Hematopoietic multipotent progenitor cell treated with erythropoietin and hydrocortisone succinate and interleukin-3 and kit ligand, for 6 days (in vitro differentiated cells): ENCODE results near the gene PRKG1.
A peak's percentile ranks its signal among the peaks of the same experiment; 100 is the strongest.

ENCODE experiments used
- DNase-seq: peaks from one replicate; pipeline ENCODE4 v3.0.0-alpha.2; 2015

The PRKG1 gene

GRCh38 chr10:52256832-52257691, 1182.8 kb downstream of the PRKG1 start:
- DNase-seq: peak; percentile 5

- DNase-seq: no peak
Observed at GRCh38 chr10:52257692-52258075, 1183.4 kb downstream of the PRKG1 start.

- DNase-seq: no peak
Observed at GRCh38 chr10:52258799-52259425, 1184.6 kb downstream of the PRKG1 start.

GRCh38 chr10:52259426-52259812, 1185.1 kb downstream of the PRKG1 start:
- no peak for DNase-seq

GRCh38 chr10:52261362-52261761, 1187.1 kb downstream of the PRKG1 start:
- DNase-seq: no peak

- DNase-seq: no peak
Observed at GRCh38 chr10:52265131-52265926, 1191.0 kb downstream of the PRKG1 start.

GRCh38 chr10:52266858-52267257, 1192.6 kb downstream of the PRKG1 start:
- no peak for DNase-seq

GRCh38 chr10:52268790-52269189, 1194.5 kb downstream of the PRKG1 start:
- no peak for DNase-seq

- no peak for DNase-seq
Observed at GRCh38 chr10:52269233-52269632, 1194.9 kb downstream of the PRKG1 start.

GRCh38 chr10:52276163-52276562, 1201.9 kb downstream of the PRKG1 start:
- DNase-seq: no peak

- no peak for DNase-seq
Observed at GRCh38 chr10:52276986-52277385, 1202.7 kb downstream of the PRKG1 start.

- no peak for DNase-seq
Observed at GRCh38 chr10:52279546-52279945, 1205.3 kb downstream of the PRKG1 start.

- no peak for DNase-seq
Observed at GRCh38 chr10:52280051-52280450, 1205.8 kb downstream of the PRKG1 start.

- no peak for DNase-seq
Observed at GRCh38 chr10:52283174-52283573, 1208.9 kb downstream of the PRKG1 start.

- DNase-seq: no peak
Observed at GRCh38 chr10:52284416-52285013, 1210.2 kb downstream of the PRKG1 start.

- no peak for DNase-seq
Observed at GRCh38 chr10:52287866-52288265, 1213.6 kb downstream of the PRKG1 start.

- no peak for DNase-seq
Observed at GRCh38 chr10:52297747-52298146, 1223.5 kb downstream of the PRKG1 start.

- DNase-seq: no peak
Observed at GRCh38 chr10:52300599-52301277, 1226.5 kb downstream of the PRKG1 start.

GRCh38 chr10:52308251-52309031, 1234.2 kb downstream of the PRKG1 start:
- peak; percentile 84 for DNase-seq

- DNase-seq: no peak
Observed at GRCh38 chr10:52312942-52313255, 1238.6 kb downstream of the PRKG1 start.

- DNase-seq: peak; percentile 43
Observed at GRCh38 chr10:52313256-52313932, 1239.1 kb downstream of the PRKG1 start.
